Right ventricle myocardium inferior (tissue), 1 donor: Measurements from ENCODE around the gene SARS1. TPM values are rescaled to one million over a fixed set of nuclear protein-coding genes. Genes with fewer than 3 reads are reported as not detected.

Experiments
- ATAC-seq: fragments of 200-7000 bp; cut with Tn5 transposase; one replicate; pipeline ENCODE4 v1.9.1; 2020; ENCODE audit warnings: mild to moderate bottlenecking, moderate library complexity
- DNase-seq: peaks from one replicate; pipeline ENCODE4 v3.0.0; 2021; ENCODE audit errors: missing footprints
- intact Hi-C: fragments of 100-400 bp; cut with DNase I; formaldehyde crosslinking; loops from one replicate; pipeline ENCODE4 v1.11.0; 2022
- total RNA-seq: library from RNA; stranded (reverse); fragmentation: NEBNext Ultra II Directional; extraction: Animal tissue kit (Norgen Biotek cat#: 25700); gene quantifications from one replicate; pipeline ENCODE4 v1.2.1, GENCODE V29; 2021
- donor health status: DM: no; HTN: yes; CAD: no; lungs with severe emphysema.

The SARS1 gene
- total RNA-seq, 1 donor from 2014 or later, result 97.6 TPM

DNA sequence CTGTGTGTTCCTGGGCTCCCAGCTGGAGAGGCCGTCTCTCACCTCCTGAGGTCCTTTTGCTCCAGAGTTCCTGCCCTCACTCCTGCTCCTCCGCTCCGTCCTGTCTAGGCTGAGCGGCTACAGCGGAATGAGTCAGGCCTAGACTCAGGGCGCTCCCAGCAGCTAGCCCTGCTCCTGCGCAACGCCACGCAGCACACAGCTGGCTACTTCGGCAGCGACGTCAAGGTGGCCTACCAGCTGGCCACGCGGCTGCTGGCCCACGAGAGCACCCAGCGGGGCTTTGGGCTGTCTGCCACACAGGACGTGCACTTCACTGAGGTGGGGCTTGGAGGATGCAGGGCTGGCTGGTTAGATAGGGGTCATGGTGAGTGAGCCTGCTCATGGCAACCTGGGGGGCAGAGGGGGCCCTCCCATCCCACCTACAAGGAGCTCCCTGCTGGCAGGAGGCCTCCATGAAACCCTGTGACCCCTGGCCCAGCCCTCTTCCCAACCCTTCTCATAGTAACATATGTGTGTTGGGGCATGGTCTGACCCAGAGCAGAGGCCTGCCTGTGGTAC lies 54.1 kb downstream of the SARS1 start:
- ATAC-seq, result no peak
- intact Hi-C loops, result no loop called here

DNA sequence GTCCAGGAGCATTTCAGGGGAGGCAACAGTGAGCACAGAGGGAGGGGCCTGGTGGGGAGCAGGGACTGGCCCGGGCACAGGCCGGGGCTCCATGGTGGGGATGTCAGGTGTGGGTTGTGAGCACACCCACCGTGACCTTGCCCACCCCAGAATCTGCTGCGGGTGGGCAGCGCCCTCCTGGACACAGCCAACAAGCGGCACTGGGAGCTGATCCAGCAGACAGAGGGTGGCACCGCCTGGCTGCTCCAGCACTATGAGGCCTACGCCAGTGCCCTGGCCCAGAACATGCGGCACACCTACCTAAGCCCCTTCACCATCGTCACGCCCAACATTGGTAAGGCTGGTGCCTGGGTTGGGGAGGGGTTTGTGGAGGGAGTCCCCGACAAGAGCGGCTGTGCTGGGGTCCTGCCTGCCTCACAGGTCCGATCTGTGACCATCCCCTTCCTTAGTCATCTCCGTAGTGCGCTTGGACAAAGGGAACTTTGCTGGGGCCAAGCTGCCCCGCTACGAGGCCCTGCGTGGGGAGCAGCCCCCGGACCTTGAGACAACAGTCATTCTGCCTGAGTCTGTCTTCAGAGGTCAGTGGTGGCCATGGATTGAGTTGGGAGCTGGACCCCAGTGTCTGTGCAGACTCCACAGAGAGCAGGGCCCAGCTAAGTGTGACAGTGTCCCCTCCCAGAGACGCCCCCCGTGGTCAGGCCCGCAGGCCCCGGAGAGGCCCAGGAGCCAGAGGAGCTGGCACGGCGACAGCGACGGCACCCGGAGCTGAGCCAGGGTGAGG lies 54.9 kb downstream of the SARS1 start:
- DNase-seq (peak; percentile 61), ATAC-seq (no peak)
- intact Hi-C loops, result no loop called here

More for the DNA sequence above, 54.1 kb downstream of the SARS1 start:
- peak; percentile 46 for DNase-seq

DNA sequence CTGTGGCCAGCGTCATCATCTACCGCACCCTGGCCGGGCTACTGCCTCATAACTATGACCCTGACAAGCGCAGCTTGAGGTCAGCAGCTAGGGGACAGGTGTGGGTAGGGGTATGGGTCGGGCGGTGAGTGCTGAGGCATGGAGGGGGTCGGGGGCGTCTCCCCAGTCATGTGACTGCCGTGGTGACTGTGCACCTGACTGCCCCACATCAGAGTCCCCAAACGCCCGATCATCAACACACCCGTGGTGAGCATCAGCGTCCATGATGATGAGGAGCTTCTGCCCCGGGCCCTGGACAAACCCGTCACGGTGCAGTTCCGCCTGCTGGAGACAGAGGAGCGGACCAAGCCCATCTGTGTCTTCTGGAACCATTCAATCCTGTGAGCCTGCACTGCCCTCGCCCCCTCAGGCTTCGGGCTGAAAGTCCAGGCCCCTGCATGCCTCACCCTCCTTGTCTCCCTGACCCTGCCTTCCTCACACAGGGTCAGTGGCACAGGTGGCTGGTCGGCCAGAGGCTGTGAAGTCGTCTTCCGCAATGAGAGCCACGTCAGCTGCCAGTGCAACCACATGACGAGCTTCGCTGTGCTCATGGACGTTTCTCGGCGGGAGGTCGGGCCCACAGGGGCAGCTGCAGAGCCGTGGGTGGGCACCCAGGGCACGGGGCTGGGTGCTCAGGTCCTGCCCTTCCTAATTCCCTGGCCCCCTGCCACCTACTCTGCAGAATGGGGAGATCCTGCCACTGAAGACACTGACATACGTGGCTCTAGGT lies 55.7 kb downstream of the SARS1 start:
- DNase-seq (peak; percentile 50), ATAC-seq (no peak)
- intact Hi-C loops, result no loop called here

DNA sequence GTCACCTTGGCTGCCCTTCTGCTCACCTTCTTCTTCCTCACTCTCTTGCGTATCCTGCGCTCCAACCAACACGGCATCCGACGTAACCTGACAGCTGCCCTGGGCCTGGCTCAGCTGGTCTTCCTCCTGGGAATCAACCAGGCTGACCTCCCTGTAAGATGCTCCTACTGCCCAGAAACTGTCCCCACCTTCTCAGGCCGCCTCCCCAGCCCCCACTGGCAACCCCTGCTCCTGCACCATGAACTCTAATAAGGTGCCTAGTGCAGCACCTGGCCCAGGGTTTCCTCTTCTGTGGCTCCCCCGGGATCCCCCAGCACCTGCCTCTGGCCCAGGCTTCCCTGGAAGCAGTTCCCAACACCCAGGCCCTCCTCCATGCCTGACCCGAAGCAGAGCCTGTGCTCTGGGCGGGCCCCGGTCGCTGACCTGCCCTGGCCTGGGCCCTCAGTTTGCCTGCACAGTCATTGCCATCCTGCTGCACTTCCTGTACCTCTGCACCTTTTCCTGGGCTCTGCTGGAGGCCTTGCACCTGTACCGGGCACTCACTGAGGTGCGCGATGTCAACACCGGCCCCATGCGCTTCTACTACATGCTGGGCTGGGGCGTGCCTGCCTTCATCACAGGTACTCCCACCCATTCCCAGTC lies 56.4 kb downstream of the SARS1 start:
- DNase-seq (peak; percentile 35), ATAC-seq (no peak)
- intact Hi-C loops, result no loop called here

DNA sequence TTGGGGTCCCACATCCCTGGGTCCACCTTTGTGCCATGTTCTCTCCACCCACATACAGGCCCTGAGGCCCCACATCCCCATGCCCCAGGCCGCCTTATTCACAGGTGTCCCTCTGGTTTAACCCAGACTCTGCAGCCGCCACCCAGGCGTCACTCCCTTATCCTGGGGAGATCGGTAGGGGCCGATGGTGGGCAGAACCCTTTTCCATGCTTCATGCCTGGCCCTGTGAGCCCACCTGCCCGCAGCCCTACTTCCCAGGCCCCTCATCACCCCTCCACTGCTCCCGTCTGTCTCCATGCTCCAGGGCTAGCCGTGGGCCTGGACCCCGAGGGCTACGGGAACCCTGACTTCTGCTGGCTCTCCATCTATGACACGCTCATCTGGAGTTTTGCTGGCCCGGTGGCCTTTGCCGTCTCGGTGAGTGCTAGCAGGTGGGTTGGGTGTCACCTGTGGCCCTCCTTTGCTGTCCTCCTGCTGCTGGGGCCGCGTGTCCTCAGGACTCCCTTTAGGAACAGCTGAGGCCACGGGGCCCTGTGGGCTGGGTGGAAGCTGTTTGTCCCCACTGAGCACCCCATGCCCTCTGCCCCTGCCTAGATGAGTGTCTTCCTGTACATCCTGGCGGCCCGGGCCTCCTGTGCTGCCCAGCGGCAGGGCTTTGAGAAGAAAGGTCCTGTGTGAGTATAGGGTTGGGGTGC lies 57.1 kb downstream of the SARS1 start:
- ATAC-seq (no peak), DNase-seq (peak; percentile 22)
- intact Hi-C loops, result no loop called here

DNA sequence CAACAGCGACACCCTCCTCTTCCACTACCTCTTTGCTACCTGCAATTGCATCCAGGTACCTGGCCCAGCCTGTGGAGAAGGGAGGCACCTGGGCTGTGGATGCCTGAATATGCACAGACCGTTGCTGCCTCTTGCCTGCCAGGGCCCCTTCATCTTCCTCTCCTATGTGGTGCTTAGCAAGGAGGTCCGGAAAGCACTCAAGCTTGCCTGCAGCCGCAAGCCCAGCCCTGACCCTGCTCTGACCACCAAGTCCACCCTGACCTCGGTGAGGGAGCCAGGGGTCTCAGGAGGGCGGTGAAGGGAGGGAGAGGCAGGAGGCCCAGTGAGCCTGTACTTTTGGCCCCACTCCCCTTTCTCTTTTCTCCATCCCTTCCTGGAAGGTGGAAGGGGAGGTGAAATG lies 57.7 kb downstream of the SARS1 start:
- DNase-seq, result no peak
- no peak for ATAC-seq
- intact Hi-C loops, result no loop called here

DNA sequence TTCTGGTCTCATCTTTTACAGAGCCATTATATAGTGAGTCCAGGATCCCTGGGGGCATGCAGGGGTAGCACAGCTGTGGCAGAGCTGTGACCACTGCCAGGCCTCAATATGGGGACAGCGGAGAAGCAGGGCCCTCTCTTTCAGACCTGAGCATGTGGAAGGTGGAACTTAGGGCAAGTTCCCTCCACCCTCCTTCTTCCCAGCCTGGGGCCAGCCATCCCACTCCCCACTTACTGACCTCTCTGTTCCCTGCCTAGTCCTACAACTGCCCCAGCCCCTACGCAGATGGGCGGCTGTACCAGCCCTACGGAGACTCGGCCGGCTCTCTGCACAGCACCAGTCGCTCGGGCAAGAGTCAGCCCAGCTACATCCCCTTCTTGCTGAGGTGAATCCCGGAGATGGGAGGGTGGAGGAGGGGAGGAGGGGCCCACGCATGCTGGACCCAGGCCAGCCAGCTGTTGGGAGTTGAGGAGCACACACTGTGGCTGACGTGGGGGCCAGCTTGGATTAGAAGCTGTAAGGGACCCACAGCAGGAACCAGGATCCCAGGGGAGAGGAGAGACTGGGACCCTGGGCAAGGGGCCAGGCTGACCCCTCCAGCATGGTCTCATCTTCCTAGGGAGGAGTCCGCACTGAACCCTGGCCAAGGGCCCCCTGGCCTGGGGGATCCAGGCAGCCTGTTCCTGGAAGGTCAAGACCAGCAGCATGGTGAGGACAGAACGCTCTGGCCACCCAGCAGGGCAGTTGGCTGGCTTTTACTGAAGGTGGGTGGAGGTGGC lies 58.5 kb downstream of the SARS1 start:
- intact Hi-C loops, result no loop called here
- DNase-seq (peak; percentile 21), ATAC-seq (no peak)

DNA sequence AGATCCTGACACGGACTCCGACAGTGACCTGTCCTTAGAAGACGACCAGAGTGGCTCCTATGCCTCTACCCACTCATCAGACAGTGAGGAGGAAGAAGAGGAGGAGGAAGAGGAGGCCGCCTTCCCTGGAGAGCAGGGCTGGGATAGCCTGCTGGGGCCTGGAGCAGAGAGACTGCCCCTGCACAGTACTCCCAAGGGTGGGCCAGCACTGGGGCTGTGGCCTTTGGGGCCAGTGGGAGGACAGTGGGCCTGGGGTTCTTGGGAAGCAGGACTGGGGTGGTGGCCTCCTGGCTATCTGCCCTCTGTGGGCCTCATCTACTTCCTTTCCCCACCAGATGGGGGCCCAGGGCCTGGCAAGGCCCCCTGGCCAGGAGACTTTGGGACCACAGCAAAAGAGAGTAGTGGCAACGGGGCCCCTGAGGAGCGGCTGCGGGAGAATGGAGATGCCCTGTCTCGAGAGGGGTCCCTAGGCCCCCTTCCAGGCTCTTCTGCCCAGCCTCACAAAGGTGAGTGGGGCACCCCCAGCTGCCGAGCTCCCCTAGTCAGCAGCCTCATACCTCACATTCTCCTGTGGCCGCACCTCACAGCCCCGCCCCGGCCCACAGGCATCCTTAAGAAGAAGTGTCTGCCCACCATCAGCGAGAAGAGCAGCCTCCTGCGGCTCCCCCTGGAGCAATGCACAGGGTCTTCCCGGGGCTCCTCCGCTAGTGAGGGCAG lies 59.3 kb downstream of the SARS1 start:
- intact Hi-C loops, result no loop called here
- no peak for ATAC-seq
- peak; percentile 51 for DNase-seq

DNA sequence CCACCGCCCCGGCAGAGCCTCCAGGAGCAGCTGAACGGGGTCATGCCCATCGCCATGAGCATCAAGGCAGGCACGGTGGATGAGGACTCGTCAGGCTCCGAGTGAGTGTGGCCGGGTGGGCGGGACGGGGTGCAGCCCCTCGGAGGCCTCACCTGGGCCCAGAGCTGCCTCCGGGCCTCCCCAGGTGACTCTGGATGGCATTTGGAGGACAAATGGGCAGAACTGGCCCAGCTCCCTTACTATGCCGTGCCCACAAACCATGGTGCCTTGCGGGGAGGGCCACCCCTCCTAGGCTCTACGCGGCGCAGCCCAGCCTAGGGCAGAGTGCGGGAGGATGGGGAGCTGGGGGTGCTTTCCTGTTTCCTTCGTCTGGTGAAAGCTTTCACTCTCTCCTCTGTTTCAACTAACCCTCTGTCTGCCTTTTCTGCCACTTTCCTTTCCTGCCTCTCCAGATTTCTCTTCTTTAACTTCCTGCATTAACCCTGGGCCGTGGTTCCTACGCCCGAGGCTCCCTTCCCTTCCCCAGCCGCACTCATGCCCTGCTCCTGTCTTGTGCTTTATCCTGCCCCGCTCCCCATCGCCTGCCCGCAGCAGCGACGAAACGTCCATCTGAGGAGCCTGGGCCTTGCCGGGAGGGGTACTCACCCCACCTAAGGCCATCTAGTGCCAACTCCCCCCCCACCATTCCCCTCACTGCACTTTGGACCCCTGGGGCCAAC lies 60.0 kb downstream of the SARS1 start:
- ATAC-seq, result no peak
- intact Hi-C loops, result no loop called here
- DNase-seq, result peak; percentile 59

DNA sequence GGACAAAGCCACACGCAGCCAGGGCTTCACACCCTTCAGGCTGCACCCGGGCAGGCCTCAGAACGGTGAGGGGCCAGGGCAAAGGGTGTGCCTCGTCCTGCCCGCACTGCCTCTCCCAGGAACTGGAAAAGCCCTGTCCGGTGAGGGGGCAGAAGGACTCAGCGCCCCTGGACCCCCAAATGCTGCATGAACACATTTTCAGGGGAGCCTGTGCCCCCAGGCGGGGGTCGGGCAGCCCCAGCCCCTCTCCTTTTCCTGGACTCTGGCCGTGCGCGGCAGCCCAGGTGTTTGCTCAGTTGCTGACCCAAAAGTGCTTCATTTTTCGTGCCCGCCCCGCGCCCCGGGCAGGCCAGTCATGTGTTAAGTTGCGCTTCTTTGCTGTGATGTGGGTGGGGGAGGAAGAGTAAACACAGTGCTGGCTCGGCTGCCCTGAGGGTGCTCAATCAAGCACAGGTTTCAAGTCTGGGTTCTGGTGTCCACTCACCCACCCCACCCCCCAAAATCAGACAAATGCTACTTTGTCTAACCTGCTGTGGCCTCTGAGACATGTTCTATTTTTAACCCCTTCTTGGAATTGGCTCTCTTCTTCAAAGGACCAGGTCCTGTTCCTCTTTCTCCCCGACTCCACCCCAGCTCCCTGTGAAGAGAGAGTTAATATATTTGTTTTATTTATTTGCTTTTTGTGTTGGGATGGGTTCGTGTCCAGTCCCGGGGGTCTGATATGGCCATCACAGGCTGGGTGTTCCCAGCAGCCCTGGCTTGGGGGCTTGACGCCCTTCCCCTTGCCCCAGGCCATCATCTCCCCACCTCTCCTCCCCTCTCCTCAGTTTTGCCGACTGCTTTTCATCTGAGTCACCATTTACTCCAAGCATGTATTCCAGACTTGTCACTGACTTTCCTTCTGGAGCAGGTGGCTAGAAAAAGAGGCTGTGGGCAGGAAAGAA lies 61.1 kb downstream of the SARS1 start:
- DNase-seq (peak; percentile 66), ATAC-seq (peak; percentile 52)
- intact Hi-C loops, result no loop called here

DNA sequence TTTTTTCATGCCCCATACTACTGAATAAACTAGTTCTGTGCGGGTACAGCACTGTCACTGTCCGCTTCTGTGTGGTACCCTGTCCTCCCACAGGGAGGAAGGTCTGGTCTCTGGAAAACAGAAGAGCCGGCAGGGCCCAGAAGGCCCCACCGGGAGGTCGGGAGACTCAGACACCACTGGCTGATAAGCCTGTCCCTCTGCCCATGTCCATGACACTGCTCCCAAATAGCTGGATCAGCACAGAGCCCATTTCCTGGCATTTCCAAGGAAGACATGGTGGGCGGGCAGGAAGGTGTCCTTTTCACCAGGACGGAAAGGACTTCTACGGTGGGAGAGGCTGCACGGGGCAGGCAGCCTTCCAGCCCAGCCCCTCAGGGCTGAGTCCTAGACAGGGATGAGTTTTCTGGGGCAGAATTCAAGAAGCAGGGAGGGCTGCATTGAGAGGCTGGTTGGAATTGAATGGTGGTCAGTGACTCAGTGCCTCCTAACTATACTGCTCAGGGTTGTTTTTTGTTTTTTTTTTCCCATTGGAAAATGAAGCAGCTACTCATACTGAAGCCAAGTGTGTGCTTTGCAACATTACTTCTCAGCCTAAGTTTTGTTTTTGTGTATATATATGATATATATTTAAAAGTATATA lies 62.1 kb downstream of the SARS1 start:
- peak; percentile 9 for DNase-seq
- intact Hi-C loops, result no loop called here
- ATAC-seq, result no peak

DNA sequence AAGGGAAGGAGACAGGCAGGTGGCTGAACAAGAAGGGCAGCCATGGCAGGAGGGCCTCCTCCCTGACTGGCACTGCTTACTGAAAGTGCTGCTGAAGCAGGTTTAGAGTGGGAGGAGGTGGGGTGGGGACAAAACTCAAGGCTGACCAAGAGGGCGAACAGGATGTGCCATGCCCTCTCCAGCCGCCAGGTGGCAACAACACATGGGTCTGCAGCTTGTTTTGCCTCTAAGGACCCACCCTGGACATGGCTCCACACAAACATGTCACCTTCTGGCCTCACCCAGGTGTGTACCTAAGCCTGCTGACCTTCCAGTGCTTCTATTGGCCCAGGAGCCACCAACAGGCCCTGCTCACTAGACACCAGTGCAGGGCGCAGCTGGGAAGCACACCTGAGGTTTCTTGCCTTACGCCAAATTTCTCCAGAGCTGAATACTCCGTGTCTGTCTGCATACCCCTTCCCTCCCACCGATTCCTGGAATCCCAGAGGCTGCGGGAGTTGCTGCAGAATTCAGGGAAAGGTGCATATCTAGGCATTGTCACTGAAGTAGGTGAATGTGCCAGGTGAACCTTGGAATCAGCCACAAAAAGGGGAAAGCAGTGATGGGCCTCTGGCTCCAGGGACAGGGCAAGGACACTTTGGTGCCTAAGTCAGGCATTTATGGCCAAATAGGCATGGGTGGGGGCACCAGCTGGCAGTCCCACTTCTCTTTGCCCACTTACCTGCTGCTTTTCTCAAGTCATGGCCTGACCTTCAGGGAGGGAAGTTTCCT lies 63.9 kb downstream of the SARS1 start:
- peak; percentile 86 for DNase-seq
- ATAC-seq, result peak; percentile 68
- intact Hi-C loops, result loop anchor here (1.0 kb wide), 1 partner anchor 122 kb away; no protein-coding TSS in a partner anchor

DNA sequence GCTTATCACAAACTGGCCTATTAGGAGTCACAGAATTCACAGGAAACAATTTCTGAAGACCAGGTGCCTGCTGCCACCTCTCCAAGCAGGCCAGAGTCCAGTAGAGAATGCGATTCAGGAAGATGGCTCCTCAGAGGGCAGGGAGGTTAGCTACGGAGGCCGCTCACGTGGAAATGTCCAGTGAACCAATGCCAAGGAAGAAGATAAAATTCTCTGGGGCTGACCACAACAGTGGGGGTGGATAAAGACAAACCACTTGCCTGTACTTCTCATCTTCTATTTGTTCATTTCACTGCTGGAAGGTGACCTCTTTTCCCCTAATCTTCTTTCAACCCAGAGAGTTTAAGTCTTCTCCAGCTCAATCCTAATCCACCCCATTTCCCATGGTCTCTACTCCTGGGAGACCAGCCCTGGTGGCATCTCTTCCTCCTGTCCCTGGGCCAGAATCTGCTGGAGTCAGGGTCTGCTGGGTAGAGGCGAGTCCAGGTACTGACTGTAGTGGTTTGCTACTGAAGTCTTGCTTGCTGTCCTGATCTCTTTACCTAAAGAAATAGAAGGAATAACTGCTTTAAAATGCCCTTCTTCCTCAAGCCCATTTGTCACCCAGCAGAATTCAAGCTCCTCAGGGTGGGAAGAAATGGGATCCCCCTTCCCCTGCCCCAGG lies 66.0 kb downstream of the SARS1 start:
- no peak for DNase-seq
- no peak for ATAC-seq
- intact Hi-C loops, result loop anchor here (5.0 kb wide), 2 partner anchors 73 to 253 kb away; no protein-coding TSS in a partner anchor

DNA sequence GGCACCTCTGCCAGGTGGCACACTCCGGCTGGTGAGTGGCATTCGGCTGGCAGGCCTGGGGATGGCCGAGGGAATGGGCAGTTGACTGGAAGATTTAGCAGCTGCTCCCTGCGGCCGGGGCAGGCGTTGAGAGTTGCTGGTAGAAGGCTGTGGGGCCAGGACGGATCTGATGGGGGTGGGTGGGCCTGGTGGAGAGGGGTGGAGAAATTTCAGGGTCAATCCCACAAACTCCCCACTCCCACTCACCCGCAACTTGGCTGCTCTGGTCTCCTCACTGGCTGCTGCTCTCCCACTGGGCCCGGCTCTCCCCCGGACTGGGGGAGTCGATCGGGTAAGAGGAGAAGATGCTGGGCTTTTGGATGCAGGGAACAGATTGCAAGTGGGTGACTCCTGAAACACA lies 67.1 kb downstream of the SARS1 start:
- ATAC-seq (no peak), DNase-seq (no peak)
- intact Hi-C loops, result loop anchor here (5.0 kb wide), 2 partner anchors 71 to 251 kb away; no protein-coding TSS in a partner anchor
